ENCODE results near the gene RNF113B.

DNA sequence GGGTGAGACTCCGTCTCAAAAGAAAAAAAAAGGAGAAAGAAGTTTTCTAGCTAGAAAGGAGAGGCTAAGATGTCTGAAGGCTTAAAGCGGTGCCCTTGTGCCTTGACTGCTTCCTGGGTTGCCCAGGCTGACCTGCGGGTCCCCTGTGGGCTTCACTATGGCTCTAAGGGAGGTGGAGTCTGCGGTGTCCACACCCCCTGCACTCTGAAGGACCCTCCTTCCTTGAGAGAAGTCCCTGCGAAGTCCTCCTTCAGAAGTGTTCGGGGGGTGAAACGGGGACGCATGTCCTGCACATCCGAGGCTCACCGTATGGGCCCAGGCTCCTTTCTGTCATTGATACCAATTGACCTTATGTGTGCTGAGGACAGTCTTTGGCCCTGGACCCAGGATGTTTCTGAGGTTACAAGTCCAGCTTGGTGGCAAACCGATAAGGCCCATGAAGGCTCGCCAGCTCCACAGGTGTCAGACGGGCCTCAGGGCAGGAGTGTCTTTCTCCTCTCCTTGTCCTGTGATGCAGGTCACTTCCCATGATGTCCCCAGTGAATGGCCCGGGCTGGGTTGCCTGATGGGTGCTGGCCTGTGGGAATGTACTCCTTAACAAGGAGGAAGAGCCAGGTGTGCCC lies 11.6 kb upstream of the RNF113B start:
- TF ChIP-seq, protein P1, sequence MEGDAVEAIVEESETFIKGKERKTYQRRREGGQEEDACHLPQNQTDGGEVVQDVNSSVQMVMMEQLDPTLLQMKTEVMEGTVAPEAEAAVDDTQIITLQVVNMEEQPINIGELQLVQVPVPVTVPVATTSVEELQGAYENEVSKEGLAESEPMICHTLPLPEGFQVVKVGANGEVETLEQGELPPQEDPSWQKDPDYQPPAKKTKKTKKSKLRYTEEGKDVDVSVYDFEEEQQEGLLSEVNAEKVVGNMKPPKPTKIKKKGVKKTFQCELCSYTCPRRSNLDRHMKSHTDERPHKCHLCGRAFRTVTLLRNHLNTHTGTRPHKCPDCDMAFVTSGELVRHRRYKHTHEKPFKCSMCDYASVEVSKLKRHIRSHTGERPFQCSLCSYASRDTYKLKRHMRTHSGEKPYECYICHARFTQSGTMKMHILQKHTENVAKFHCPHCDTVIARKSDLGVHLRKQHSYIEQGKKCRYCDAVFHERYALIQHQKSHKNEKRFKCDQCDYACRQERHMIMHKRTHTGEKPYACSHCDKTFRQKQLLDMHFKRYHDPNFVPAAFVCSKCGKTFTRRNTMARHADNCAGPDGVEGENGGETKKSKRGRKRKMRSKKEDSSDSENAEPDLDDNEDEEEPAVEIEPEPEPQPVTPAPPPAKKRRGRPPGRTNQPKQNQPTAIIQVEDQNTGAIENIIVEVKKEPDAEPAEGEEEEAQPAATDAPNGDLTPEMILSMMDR (IDR thresholded peaks at IDR 0.05; ENCODE audit: low read depth, low read length, missing input control): no peak
- TF ChIP-seq YY1 (IDR thresholded peaks at IDR 0.05) (no peak), ZBTB33 (IDR thresholded peaks at IDR 0.05) (no peak), SP1 (IDR thresholded peaks at IDR 0.05) (no peak), JUND (IDR thresholded peaks at IDR 0.05) (no peak)
- TF ChIP-seq, protein P2, sequence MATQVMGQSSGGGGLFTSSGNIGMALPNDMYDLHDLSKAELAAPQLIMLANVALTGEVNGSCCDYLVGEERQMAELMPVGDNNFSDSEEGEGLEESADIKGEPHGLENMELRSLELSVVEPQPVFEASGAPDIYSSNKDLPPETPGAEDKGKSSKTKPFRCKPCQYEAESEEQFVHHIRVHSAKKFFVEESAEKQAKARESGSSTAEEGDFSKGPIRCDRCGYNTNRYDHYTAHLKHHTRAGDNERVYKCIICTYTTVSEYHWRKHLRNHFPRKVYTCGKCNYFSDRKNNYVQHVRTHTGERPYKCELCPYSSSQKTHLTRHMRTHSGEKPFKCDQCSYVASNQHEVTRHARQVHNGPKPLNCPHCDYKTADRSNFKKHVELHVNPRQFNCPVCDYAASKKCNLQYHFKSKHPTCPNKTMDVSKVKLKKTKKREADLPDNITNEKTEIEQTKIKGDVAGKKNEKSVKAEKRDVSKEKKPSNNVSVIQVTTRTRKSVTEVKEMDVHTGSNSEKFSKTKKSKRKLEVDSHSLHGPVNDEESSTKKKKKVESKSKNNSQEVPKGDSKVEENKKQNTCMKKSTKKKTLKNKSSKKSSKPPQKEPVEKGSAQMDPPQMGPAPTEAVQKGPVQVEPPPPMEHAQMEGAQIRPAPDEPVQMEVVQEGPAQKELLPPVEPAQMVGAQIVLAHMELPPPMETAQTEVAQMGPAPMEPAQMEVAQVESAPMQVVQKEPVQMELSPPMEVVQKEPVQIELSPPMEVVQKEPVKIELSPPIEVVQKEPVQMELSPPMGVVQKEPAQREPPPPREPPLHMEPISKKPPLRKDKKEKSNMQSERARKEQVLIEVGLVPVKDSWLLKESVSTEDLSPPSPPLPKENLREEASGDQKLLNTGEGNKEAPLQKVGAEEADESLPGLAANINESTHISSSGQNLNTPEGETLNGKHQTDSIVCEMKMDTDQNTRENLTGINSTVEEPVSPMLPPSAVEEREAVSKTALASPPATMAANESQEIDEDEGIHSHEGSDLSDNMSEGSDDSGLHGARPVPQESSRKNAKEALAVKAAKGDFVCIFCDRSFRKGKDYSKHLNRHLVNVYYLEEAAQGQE (IDR thresholded peaks at IDR 0.05): no peak
- TF ChIP-seq, protein P3, sequence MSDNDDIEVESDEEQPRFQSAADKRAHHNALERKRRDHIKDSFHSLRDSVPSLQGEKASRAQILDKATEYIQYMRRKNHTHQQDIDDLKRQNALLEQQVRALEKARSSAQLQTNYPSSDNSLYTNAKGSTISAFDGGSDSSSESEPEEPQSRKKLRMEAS (IDR thresholded peaks at IDR 0.05): no peak
- TF ChIP-seq, protein P4, sequence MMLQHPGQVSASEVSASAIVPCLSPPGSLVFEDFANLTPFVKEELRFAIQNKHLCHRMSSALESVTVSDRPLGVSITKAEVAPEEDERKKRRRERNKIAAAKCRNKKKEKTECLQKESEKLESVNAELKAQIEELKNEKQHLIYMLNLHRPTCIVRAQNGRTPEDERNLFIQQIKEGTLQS (IDR thresholded peaks at IDR 0.05): no peak
